ENCODE data around the gene NUFIP1. TPM values are rescaled to one million over a fixed set of nuclear protein-coding genes. Genes with fewer than 3 reads are reported as not detected.

Gene NUFIP1
- polyA plus RNA-seq, 1 donor (not counting 4 experiments of a cell fraction or from before 2014, with no cell fraction given) = 3.3 TPM

GRCh38 chr13:44929692-44930091 is 59.6 kb downstream of the NUFIP1 start:
- FAIRE-seq (no peak), DNase-seq (ENCODE audit: low read depth, low spot score) (no peak)
- Histone ChIP-seq H3K4me3 (ENCODE audit: control insufficient read depth in 2 of 3, extremely low read depth in 1 of 3, insufficient read depth in 2 of 3, low read depth in 1 of 3, low read length in 3 of 3) (no peak overlapping the region), H3K4me2 (ENCODE audit: control insufficient read depth, extremely low read depth, insufficient read depth, low read depth, low read length) (no peak overlapping the region), H3K27ac (ENCODE audit: control insufficient read depth, insufficient read depth, low read length) (no peak overlapping the region), H3K9me3 (ENCODE audit: control insufficient read depth, low read depth, low read length) (no peaks in the 10 kb centered on the region), H4K20me1 (ENCODE audit: control insufficient read depth, extremely low read depth, insufficient read depth, low read length) (no peaks in the 10 kb centered on the region), H2AFZ (ENCODE audit: control insufficient read depth, low read length) (no peak overlapping the region), H3K4me1 (ENCODE audit: control insufficient read depth, extremely low read depth, insufficient read depth, low read length) (peaks cover 9% of the 10 kb centered on the region), H3K9me1 (ENCODE audit: control insufficient read depth, extremely low read depth, insufficient read depth, low read length) (no peaks in the 10 kb centered on the region), H3K36me3 (ENCODE audit: control insufficient read depth in 2 of 2, extremely low read depth in 1 of 2, insufficient read depth in 2 of 2, low read length in 2 of 2) (no peaks in the 10 kb centered on the region), H3K27me3 (ENCODE audit: control insufficient read depth, extremely low read depth, insufficient read depth, low read length) (peaks cover 2% of the 10 kb centered on the region), H3K79me2 (ENCODE audit: control insufficient read depth, insufficient read depth, low read length) (no peaks in the 10 kb centered on the region), H3K9ac (ENCODE audit: control insufficient read depth, extremely low read depth, insufficient read depth, low read length) (no peak overlapping the region)
- TF ChIP-seq CTCF (optimal IDR thresholded peaks at IDR 0.05 in 1 of 3, IDR thresholded peaks at IDR 0.05 in 1 of 3, conservative IDR thresholded peaks at IDR 0.05 in 1 of 3; ENCODE audit: extremely low read depth in 1 of 3, insufficient read depth in 2 of 3, low read length in 3 of 3) = no peak
- TF ChIP-seq EZH2 (IDR thresholded peaks at IDR 0.05; ENCODE audit: low read length) = no peak
- dilution Hi-C loops (cut with MboI; ENCODE audit: extremely low pct_ligation_motif_present, low sequenced_read_pairs) = no loop called here

GRCh38 chr13:44927968-44928367 is 61.3 kb downstream of the NUFIP1 start:
- no peak overlapping the region for H3K4me2 ChIP-seq (ENCODE audit: control insufficient read depth, extremely low read depth, insufficient read depth, low read depth, low read length)
- peaks cover 2% of the 10 kb centered on the region for H3K27me3 ChIP-seq (ENCODE audit: control insufficient read depth, extremely low read depth, insufficient read depth, low read length)
- no peaks in the 10 kb centered on the region for H3K9me1 ChIP-seq (ENCODE audit: control insufficient read depth, extremely low read depth, insufficient read depth, low read length)
- H3K36me3 ChIP-seq (ENCODE audit: control insufficient read depth in 2 of 2, extremely low read depth in 1 of 2, insufficient read depth in 2 of 2, low read length in 2 of 2) = no peaks in the 10 kb centered on the region
- dilution Hi-C loops (cut with MboI; ENCODE audit: extremely low pct_ligation_motif_present, low sequenced_read_pairs) = no loop called here
- no peak overlapping the region for H2AFZ ChIP-seq (ENCODE audit: control insufficient read depth, low read length)
- H3K4me1 ChIP-seq (ENCODE audit: control insufficient read depth, extremely low read depth, insufficient read depth, low read length) = peaks cover 4% of the 10 kb centered on the region
- H3K4me3 ChIP-seq (ENCODE audit: control insufficient read depth in 2 of 3, extremely low read depth in 1 of 3, insufficient read depth in 2 of 3, low read depth in 1 of 3, low read length in 3 of 3) = no peak overlapping the region
- H3K9me3 ChIP-seq (ENCODE audit: control insufficient read depth, low read depth, low read length) = no peaks in the 10 kb centered on the region
- no peaks in the 10 kb centered on the region for H3K79me2 ChIP-seq (ENCODE audit: control insufficient read depth, insufficient read depth, low read length)
- TF ChIP-seq CTCF (optimal IDR thresholded peaks at IDR 0.05 in 1 of 3, IDR thresholded peaks at IDR 0.05 in 1 of 3, conservative IDR thresholded peaks at IDR 0.05 in 1 of 3; ENCODE audit: extremely low read depth in 1 of 3, insufficient read depth in 2 of 3, low read length in 3 of 3) (no peak), EZH2 (IDR thresholded peaks at IDR 0.05; ENCODE audit: low read length) (no peak)
- H3K9ac ChIP-seq (ENCODE audit: control insufficient read depth, extremely low read depth, insufficient read depth, low read length) = no peak overlapping the region
- no peak overlapping the region for H3K27ac ChIP-seq (ENCODE audit: control insufficient read depth, insufficient read depth, low read length)
- FAIRE-seq (no peak), DNase-seq (ENCODE audit: low read depth, low spot score) (no peak)
- no peaks in the 10 kb centered on the region for H4K20me1 ChIP-seq (ENCODE audit: control insufficient read depth, extremely low read depth, insufficient read depth, low read length)
